ENCODE results near the gene TMC2. TPM values are rescaled to one million over a fixed set of nuclear protein-coding genes. Genes with fewer than 3 reads are reported as not detected.
A peak's percentile ranks its signal among the peaks of the same experiment; 100 is the strongest.

The TMC2 gene
- polyA plus RNA-seq, 3 donors, result not detected

DNA sequence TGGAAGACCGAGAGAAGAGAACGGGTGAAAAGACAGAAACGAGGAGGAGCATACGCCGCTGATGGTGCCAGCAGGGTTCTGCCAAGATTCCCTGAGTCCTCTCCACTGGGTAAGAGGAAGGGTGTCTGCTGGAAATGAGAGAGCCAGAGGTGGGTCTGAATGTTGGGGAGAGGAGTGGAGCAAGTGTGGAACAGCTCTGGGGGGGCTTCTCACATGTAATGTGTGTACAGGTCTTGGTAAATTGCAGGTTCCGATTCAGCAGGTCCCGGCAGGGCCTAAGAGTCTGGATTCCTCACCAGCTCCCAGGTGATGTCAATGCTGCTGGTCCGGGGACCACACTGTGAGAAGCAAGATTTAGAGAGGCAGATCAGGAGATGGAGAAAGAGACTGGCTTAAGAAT, 154.8 kb downstream of the TMC2 start:
- Histone ChIP-seq H2AFZ (ENCODE audit: insufficient read depth, low read depth, low read length, poor library complexity, severe bottlenecking) (no peak overlapping the region), H3K27ac (ENCODE audit: low read depth in 1 of 2, low read length in 2 of 2) (no peak overlapping the region), H3K36me3 (replicated peaks in 1 of 2; ENCODE audit: control insufficient read depth in 1 of 2, insufficient read depth in 2 of 2, low read length in 2 of 2) (no peaks in the 10 kb centered on the region), H3K79me2 (ENCODE audit: insufficient read depth, low read length) (no peaks in the 10 kb centered on the region), H3K27me3 (ENCODE audit: control insufficient read depth in 2 of 2, insufficient read depth in 2 of 2, low read length in 2 of 2) (peaks cover 45 to 70% of the 10 kb centered on the region in 2 donors), H3K4me3 (replicated peaks in 1 of 3; ENCODE audit: low read depth in 2 of 3, low read length in 3 of 3) (no peak overlapping the region), H3K4me1 (ENCODE audit: control insufficient read depth in 1 of 2, insufficient read depth in 2 of 2, low read length in 2 of 2) (peaks cover 6 to 17% of the 10 kb centered on the region in 2 donors), H3K4me2 (replicated peaks; ENCODE audit: extremely low read depth, low read length, poor library complexity, severe bottlenecking) (no peak overlapping the region), H4K20me1 (ENCODE audit: insufficient read depth, low read length) (no peaks in the 10 kb centered on the region), H3K9ac (ENCODE audit: insufficient read depth, low read length, poor library complexity, severe bottlenecking) (no peak overlapping the region), H3K9me3 (replicated peaks in 1 of 2; ENCODE audit: control insufficient read depth in 1 of 2, insufficient read depth in 1 of 2, low read length in 2 of 2) (peaks cover 0 to 21% of the 10 kb centered on the region in 2 donors)
- peaks cover 0 to 20% (median 12%) of the 10 kb centered on the region in 7 donors for H3K9me3 Mint-ChIP-seq
- no peak overlapping the region for H3K27ac Mint-ChIP-seq
- H3K36me3 Mint-ChIP-seq, result peaks cover 4 to 15% of the 10 kb centered on the region in 2 donors
- intact Hi-C loops (cut with micrococcal nuclease), result no loop called here
- H3K4me1 Mint-ChIP-seq, result peaks cover 13% of the 10 kb centered on the region
- DNase-seq, result no peak
- peaks cover 74 to 88% (median 76%) of the 10 kb centered on the region in 3 donors for H3K27me3 Mint-ChIP-seq (ENCODE audit: low read depth in 3 of 3)
- TF ChIP-seq, protein P1, sequence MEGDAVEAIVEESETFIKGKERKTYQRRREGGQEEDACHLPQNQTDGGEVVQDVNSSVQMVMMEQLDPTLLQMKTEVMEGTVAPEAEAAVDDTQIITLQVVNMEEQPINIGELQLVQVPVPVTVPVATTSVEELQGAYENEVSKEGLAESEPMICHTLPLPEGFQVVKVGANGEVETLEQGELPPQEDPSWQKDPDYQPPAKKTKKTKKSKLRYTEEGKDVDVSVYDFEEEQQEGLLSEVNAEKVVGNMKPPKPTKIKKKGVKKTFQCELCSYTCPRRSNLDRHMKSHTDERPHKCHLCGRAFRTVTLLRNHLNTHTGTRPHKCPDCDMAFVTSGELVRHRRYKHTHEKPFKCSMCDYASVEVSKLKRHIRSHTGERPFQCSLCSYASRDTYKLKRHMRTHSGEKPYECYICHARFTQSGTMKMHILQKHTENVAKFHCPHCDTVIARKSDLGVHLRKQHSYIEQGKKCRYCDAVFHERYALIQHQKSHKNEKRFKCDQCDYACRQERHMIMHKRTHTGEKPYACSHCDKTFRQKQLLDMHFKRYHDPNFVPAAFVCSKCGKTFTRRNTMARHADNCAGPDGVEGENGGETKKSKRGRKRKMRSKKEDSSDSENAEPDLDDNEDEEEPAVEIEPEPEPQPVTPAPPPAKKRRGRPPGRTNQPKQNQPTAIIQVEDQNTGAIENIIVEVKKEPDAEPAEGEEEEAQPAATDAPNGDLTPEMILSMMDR (IDR thresholded peaks at IDR 0.05), result no peak
- H3K4me3 Mint-ChIP-seq, result peak overlapping the region; percentile 92 to 99
- 79% methylated on average over 7 of the region's 8 CpGs for WGBS (ENCODE audit: insufficient coverage)

Small RNAs within 50 kb of the gene (small RNA-seq; reads per million reads assigned to genes)
- gene SNORA51 (ENCODE audit: insufficient read length, low read depth) (0.71 reads per million), gene SNORD110 (ENCODE audit: insufficient read length, low read depth) (not detected), gene SNORD56 (ENCODE audit: insufficient read length, low read depth) (not detected), gene SNORD57 (ENCODE audit: insufficient read length, low read depth) (not detected), gene SNORD86 (ENCODE audit: insufficient read length, low read depth) (not detected)

Other genes starting within 250 kb of the TMC2 start
- gene TGM3, start 240.6 kb upstream of the TMC2 start, polyA plus RNA-seq, result not detected
- gene TGM6, start 155.7 kb upstream of the TMC2 start, polyA plus RNA-seq, result not detected
- 100 to 1,000 TPM; 136 to 213 (median 183) TPM for gene SNRPB, start 65.8 kb upstream of the TMC2 start, polyA plus RNA-seq
- 1 to 10 TPM; 1.3 to 6.7 (median 1.3) TPM for gene ZNF343, start 27.7 kb upstream of the TMC2 start, polyA plus RNA-seq
- gene NOP56, start 116.1 kb downstream of the TMC2 start, polyA plus RNA-seq, result 100 to 1,000 TPM in 1 of 3 donors, 10 to 100 TPM in 2; 27.3 to 102 (median 33.1) TPM
- gene IDH3B, start 127.6 kb downstream of the TMC2 start, polyA plus RNA-seq, result 100 to 1,000 TPM; 102 to 224 (median 103) TPM
- under 1 TPM in 1 of 3 donors, not detected in 2; 0.12 TPM for gene EBF4, start 156.2 kb downstream of the TMC2 start, polyA plus RNA-seq